Type B pancreatic cell (in vitro differentiated cells): ENCODE results near the gene ARRDC5. TPM values are rescaled to one million over a fixed set of nuclear protein-coding genes. Genes with fewer than 3 reads are reported as not detected.
"Not testable (repeated sequence)": the region's sequence is repeated elsewhere in the genome, so short reads cannot be mapped to it uniquely, and the experiment has no call there.

ENCODE experiments used
- DNase-seq: peaks from one replicate; pipeline ENCODE4 v3.0.0; 2021; ENCODE audit warnings: mixed read lengths; ENCODE audit not compliant: unreplicated experiment; ENCODE audit errors: extremely low spot score
- H3K27ac Mint-ChIP-seq: 2 replicates; pipeline ENCODE4 v1.8.0; 2021; ENCODE audit warnings: mild to moderate bottlenecking, mixed read lengths
- H3K27me3 Mint-ChIP-seq: 2 replicates; pipeline ENCODE4 v1.8.0; 2021; ENCODE audit warnings: mixed read lengths
- H3K36me3 Mint-ChIP-seq: 2 replicates; pipeline ENCODE4 v1.8.0; 2021; ENCODE audit warnings: mixed read lengths
- H3K4me1 Mint-ChIP-seq: one replicate; pipeline ENCODE4 v1.8.0; 2021; ENCODE audit warnings: mixed read lengths; ENCODE audit not compliant: unreplicated experiment
- H3K4me3 Mint-ChIP-seq: 2 replicates; pipeline ENCODE4 v1.8.0; 2021; ENCODE audit warnings: mild to moderate bottlenecking, mixed read lengths
- H3K9me3 Mint-ChIP-seq: 2 replicates; pipeline ENCODE4 v1.8.0; 2021; ENCODE audit warnings: mixed read lengths
- CTCF ChIP-seq: fragments of 200-600 bp; sonication (generic); conservative IDR thresholded peaks from 2 replicates; pipeline ENCODE4 v1.5.0; 2021; ENCODE audit warnings: antibody characterized with exemption, mild to moderate bottlenecking
- total RNA-seq: library from RNA; stranded (reverse); gene quantifications from 2 replicates; pipeline ENCODE4 v1.2.1, GENCODE V29; 2021; ENCODE audit warnings: low replicate concordance

The ARRDC5 gene
- total RNA-seq, 1 donor from 2014 or later: not detected

- TF ChIP-seq CTCF: no peak
- Mint-ChIP-seq H3K36me3 (no peaks in the 10 kb centered on the region), H3K27me3 (no peaks in the 10 kb centered on the region), H3K4me3 (no peak overlapping the region), H3K4me1 (no peaks in the 10 kb centered on the region), H3K27ac (no peak overlapping the region), H3K9me3 (no peaks in the 10 kb centered on the region)
- no peak for DNase-seq
Observed at GRCh38 chr19:4897146-4897545, 5.5 kb downstream of the ARRDC5 start.

- no peak for TF ChIP-seq CTCF
- Mint-ChIP-seq H3K4me1 (no peaks in the 10 kb centered on the region), H3K27ac (no peak overlapping the region), H3K9me3 (no peaks in the 10 kb centered on the region), H3K4me3 (no peak overlapping the region), H3K27me3 (no peaks in the 10 kb centered on the region), H3K36me3 (no peaks in the 10 kb centered on the region)
- no peak for DNase-seq
Observed at GRCh38 chr19:4896372-4896771, 6.3 kb downstream of the ARRDC5 start.

- DNase-seq, H3K4me3 Mint-ChIP-seq, H3K4me1 Mint-ChIP-seq, H3K36me3 Mint-ChIP-seq, H3K27me3 Mint-ChIP-seq, H3K9me3 Mint-ChIP-seq, H3K27ac Mint-ChIP-seq: not testable (repeated sequence)
Observed at GRCh38 chr19:4892962-4893361, 9.7 kb downstream of the ARRDC5 start.

GRCh38 chr19:4891066-4891465 is 11.6 kb downstream of the ARRDC5 start:
- no peak for TF ChIP-seq CTCF
- Mint-ChIP-seq H3K4me3 (no peak overlapping the region), H3K9me3 (no peaks in the 10 kb centered on the region), H3K27me3 (no peaks in the 10 kb centered on the region), H3K36me3 (no peaks in the 10 kb centered on the region), H3K4me1 (no peaks in the 10 kb centered on the region), H3K27ac (no peak overlapping the region)
- no peak for DNase-seq

- TF ChIP-seq CTCF: no peak
- DNase-seq: no peak
- no peak overlapping the region for H3K4me3 Mint-ChIP-seq
- no peak overlapping the region for H3K27ac Mint-ChIP-seq
- H3K9me3 Mint-ChIP-seq: no peaks in the 10 kb centered on the region
- H3K27me3 Mint-ChIP-seq: no peaks in the 10 kb centered on the region
- H3K36me3 Mint-ChIP-seq: no peaks in the 10 kb centered on the region
- H3K4me1 Mint-ChIP-seq: no peaks in the 10 kb centered on the region
Observed at GRCh38 chr19:4889034-4889815, 13.5 kb downstream of the ARRDC5 start.

- not testable (repeated sequence) for H3K27ac Mint-ChIP-seq, H3K27me3 Mint-ChIP-seq, H3K4me1 Mint-ChIP-seq, H3K36me3 Mint-ChIP-seq, DNase-seq, H3K9me3 Mint-ChIP-seq, H3K4me3 Mint-ChIP-seq
Observed at GRCh38 chr19:4887803-4888202, 14.9 kb downstream of the ARRDC5 start.

- not testable (repeated sequence) for DNase-seq, H3K4me1 Mint-ChIP-seq, H3K36me3 Mint-ChIP-seq, H3K4me3 Mint-ChIP-seq, H3K9me3 Mint-ChIP-seq, H3K27ac Mint-ChIP-seq, H3K27me3 Mint-ChIP-seq
Observed at GRCh38 chr19:4884993-4885392, 17.7 kb downstream of the ARRDC5 start.

- H3K27ac Mint-ChIP-seq, H3K9me3 Mint-ChIP-seq, H3K4me1 Mint-ChIP-seq, DNase-seq, H3K36me3 Mint-ChIP-seq, H3K27me3 Mint-ChIP-seq, H3K4me3 Mint-ChIP-seq: not testable (repeated sequence)
Observed at GRCh38 chr19:4882874-4883273, 19.8 kb downstream of the ARRDC5 start.
